ENCODE results near the gene LDLRAD4.

Gene LDLRAD4

DNA sequence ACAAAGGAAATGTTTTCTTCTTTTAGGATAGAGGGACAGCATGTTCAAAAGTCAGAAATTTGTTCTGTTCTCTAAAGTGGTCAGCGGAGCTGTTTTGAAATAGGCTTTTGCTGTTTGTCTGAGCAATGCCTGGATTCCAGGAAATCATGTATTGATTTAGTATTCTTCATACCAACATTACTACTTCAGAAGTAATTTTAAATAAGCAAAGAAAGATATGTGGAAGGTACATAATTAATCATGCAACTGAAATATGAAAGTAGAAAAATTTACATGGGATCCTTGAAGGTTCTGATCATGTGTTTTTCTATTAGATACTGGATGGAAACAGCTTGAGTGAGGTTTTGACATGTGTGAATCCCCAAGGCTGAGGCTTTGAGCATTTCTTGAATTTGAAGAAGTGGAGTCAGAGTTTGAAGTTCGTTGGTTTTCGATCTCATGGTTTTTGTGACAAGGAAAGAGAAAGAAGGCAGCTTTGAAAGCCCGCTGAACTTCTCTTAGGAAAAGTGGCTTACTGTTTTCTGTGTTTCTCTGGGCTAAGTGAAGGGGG, 220.0 kb downstream of the LDLRAD4 start:
- no peak for DNase-seq

DNA sequence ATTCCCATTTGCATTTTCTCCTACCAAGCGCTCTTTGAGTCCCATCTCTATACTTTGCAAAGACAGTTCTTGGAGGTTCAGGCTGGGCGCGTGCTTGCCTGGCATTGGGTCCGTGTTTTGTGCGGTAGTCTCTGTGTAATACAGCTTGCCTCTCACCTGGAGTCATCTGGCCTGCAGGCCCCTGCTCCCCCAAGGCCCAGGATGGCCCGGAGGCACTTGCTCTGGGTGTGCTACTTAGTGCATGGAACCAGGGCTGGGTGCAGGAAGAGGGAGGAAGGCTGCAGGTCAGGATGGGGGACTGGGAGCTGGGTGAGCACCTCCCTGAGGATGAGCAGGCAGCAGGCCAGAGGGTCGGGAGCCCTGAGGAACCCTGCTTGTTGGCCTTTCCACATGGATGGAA, 220.9 kb downstream of the LDLRAD4 start:
- DNase-seq = no peak

DNA sequence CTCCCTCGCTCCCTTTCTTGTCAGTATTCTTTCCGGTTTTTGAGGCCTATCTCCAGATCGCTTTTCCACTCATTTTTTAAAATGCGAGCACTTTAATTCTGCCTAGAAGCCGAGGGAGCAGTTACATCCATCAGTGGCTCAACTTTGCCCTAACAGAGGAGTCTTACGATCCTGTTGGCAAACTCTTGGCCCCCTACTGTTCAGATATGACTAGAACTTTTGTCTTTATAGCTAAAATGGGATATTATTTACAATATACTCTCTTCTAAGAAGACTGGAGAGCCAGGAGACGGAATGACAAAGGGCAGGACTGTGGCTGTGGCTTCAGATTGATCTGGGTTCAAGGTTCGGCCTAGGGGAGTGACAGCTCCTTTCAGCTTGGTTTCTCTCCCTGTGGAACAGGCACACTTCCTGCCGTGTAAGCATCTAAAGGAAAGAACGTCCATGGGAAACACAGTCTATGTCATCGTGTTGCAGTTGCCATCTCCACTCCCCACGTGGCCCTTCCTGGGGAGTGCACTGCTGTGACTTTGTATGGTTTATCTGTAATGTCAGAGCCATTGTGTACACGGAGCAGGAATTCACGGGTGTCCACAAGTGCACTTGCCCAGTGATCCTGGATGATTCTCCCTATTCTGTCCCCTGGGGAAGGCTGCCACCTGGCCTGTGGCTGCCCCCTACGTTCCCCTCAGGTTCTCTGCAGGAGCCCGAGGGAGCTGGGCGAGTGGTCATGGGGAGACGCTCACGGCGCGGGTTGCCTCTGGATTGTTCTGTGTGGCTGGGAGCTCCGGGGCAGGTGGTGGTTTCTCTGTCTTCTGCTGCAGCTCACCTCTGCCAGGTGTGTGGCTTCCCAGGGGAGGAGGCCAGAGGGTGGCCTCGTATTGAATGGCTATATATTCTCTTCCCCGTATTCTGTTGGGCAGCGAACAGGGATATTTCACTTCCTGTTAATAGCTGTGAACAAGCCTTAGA, 222.0 kb downstream of the LDLRAD4 start:
- peak; percentile 43 for DNase-seq

DNA sequence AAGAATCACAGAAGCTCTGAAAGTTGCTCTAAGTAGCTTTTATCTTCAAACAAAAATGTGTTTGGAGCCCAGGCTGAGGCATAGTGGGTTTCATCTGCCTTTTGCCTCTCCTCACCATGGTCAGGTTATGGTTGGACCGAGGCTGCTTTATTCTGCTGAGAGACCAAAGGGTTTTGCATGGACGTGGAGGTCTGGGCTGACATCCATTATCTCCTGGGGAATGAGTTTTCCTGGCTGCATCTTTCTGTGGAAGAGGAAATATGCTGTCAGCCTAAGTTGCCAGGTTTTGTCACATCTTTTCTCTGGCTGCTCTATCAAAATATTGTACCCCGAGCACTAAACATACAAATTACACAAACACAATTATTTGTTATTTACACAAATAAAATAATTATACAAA, 223.2 kb downstream of the LDLRAD4 start:
- no peak for DNase-seq

DNA sequence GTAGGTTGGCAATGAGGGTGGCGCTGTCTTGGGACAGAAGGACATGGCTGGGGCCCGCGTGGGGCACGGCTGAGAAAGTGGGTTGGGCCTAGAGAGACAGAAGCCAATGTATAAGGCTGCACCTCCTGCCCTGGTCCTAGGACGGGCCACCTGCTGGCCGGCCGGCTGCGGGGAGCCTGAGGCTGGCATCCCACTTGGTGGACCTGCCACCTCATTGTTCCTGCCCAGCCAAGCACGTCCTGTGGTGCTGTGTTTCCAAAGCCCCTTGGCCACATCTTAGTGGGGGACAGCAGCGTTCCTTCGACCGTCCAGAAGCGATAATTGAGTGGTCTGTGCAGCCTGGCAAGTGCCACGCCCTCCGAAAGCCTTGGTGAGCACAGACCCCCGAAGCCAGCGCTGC, 223.9 kb downstream of the LDLRAD4 start:
- DNase-seq = no peak

DNA sequence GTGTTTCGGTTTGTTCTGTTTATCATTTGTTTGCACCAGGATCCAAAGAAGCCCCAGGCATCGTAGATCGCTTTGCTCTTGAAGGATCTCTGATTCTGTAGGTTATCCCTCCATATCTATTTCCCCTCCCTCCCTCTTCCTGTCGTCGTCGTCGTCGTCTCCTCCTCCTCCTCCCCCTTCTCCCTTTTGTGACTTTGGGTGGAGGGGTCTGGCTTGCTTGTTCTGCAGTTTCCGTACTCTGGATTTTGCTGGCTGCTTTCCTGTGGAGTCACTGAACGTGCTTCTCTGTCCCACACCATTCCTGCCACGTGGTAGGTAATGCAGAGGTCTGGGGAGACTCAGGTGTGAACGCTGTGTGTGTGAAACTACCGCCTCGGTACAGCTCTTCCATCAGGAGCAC, 225.0 kb downstream of the LDLRAD4 start:
- DNase-seq = no peak

DNA sequence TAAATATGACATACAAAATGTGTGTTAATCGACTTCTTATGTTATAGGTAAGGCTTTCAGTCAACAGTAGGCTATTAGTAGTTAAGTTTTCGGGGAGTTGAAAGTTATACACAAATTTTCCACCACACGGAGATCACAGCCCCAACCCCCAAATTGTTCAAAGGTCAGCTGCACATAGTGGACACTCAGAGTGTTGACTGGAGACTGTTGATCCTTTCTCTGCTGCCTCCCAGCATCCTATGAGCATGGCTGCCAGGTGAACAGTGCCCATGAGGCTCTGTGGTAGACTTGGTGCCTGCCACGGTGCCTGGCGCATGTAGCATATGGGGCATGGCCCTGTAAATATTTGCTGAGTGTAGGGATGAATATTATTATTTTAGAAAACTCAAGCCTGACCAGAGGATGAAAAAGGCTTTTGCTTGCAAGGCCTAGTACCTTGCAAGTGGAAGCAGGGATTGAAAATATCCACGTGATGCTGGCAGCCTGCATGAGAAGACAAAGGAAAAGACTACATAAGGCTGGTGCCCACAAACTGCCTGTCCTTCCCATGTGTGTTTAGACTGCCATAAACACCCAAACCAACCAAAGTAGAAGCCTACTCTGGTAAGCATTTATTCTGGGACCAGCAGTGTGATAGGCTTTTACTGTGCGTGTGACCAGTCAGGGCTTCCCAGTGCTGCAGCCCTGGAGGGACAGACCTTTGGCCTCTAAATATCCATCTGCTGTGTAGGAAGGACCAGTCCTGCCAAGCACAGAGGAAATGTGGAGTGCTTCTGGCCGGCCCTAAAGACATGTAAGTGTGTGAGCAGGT, 226.1 kb downstream of the LDLRAD4 start:
- DNase-seq = no peak

DNA sequence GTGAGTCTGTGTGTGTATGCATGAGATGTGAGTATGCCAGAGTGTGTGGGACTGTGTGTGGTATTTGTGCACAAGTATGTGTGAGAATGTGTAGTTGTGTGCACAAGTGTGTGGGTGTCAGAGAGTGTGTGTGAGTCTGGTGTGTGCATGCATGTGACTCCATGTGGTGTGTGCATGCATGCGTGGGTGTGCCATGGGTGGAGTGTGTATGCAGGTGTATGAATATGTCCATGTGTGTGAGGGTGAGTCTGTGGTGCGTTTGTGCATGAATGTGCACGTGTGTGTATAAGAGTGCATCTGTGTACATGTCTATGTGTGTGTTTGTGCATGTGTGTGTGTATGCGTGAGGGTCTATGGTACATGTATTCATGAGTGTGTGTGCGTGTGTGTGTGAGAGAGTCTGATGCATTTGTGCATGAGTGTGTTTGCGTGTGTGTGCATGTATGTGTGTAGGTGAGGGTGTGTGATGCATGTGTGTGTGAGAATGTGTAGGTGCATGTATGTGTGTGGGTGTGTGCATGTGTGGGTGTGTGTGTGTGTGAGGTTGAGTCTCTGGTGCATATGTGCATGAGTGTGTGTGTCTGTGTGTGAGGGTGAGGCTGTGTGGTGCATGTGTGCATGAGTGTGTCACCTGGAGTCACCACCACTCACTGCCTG, 226.8 kb downstream of the LDLRAD4 start:
- no peak for DNase-seq

DNA sequence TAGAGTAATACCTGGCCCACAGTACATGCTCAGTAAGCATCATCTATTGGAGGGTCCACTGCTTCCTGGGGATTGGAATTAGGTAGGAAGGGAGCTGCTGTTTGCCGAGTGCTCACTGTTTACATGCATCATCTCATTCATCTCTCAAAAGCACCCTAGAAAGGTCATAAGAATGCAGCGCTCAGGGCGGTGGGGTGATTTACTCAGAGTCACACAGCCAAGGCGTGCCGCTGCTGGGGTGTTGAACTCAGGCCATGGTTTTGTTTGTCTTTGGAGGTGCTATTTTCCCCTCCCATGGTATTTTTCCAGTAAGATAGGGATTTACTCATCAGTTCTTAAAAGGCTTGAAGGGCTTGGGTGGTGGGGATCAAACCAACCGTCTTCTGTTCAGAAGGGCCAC, 227.5 kb downstream of the LDLRAD4 start:
- no peak for DNase-seq

DNA sequence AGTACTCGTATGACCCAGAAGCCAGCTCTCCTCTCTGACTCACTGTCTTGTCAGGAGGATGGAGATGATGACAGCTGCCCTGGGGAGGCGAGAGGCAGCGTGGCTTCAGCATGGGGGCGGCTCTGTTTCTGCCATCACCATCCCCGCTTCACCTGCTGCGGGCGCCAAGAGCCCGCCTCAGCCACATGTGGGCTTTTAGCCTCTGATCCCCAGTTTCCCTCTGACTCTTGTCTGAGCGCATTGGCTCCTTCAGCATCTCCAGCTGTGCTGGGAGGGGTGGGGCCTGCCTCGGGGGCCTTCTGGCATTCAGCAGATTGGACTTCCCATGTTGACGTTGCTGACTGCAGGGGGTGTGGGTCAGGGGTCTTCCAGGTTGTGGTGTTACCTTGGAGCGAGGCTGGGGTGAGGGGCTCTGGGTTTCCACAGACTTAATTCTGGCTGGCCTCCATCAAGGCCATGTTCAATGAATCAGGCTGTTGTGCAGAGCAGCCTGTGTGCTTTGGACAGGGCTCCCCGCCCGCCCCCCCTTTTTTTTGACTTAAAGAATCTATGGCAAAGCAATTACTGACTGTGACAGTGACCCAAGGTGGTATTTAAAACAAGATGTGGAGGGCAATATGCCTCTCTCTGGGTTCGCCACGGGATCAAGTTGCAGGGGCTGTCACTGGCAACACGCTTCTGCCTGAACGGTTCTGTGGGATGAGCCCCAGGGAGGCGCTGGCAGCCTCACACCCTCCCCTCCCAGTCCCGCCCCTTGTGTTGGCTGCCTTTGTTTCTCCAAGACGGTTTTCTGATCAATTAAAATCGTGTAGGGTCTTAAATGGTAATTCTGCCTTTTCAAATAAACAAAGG, 228.3 kb downstream of the LDLRAD4 start:
- no peak for DNase-seq

DNA sequence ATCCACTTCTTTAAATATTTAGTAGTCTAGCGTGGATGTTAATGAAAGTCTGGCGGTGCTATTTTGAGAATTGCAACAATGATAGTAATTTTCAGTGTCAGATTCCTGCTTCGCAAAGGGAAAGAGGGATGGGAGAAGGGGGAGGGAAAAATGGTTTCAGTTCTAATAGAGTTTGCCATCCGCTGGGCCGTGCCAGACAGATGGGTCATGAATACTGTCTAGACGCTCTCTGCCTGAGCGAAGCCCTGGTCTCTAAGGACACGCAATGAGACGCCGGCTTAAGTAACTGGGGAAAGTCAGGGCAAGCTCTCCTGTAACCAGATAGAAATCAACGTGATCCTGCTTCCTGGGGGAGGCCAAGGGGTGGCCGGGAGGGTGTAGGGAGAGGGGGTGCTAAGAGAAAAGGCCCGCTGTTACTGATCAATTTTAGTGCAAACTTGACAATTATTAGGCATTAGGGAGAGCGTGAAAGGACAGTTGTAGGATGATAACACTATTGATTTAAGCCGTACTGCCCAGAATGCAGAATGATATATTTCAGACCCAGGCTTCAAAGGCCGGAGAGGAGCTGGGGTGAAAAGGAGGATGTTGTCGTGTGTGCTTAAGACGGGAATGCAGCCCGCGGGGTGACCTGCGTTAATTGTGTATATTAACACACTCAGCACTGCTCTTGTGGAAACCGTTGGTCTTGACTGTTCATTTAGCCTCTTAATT, 229.2 kb downstream of the LDLRAD4 start:
- DNase-seq = no peak

DNA sequence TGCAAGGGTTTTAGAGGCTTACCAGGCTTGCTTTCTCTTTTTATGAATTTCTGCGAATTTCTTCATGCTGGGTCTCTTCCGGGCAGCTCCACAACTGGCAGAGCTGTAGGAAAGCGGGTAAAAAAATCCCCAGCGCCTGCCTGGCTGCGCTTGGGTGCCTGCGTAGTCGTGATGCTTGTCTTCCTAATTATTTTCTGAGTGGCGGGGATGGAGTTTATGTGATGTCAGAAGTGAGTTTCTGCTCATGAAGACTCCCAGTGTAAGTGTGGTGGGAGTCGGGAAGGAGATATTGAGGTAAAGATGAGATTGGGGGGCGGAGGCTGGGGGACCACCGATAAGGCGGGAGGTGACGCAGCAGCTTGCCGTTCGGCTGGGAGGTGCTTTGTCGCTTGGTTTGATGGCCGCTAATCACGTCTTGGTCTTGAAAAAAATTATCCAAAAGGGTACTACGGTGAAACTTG, 229.8 kb downstream of the LDLRAD4 start:
- DNase-seq = no peak

DNA sequence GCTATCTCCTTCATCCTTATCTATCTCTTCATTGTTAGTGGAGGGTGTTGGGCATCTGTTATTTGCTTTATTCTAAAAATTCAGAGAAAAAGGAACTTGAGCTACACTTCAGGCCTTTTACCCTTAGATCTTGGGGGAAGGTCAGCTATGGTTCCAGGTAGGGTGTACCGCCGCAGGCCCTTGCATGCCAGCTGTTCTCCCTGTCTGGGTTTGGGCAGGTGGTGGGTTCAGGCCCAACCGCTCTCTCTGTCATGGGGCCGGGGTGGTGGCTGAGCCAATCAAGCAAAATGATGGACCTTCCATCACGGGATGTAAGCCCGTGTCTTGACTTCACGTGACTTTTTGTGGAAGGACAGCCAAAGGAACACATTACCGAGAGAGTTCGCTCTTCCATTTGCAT, 231.1 kb downstream of the LDLRAD4 start:
- DNase-seq = no peak

DNA sequence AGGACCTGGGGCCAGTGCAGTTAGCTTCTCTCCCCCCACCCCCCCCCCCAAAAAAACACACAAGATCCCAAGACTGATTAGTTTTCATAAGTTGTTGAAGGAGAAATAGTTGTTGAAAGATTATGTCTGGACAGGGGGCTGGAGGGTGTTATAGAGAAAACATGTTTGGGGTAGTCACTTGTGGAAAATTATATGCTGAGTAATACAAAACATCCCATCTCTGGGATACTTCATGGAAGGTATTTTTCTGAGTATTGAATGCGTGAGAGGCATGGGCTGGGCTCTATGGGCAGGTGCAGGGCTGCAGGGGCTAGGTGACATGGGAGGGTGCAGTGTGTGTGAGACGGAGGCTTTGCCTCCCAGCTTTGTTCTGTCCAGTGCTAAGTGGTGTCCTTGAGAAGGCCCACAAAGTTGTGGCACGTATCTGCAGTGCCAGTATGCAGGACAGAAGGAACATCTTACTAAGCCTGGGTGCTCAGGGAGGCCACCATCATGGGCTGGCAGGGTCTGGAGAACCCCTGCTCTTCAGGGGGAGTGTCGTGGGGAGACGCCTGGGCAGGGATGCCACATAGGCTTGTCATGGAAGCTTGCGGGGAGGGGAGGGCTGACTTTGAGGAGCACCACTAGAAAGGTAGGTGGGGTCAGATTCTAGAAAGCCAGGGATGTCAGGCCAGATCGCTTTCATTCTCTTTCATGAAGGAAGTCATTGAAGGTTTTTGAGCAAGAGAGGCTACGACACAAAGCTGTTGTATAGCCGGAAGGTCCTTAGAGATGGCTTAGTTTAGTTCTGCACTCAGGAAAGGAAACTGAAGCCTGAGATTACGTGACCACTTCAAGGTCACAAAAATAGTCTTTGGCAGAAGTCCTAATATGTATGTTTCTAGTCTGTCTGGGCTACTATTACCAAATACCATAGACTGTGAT, 232.0 kb downstream of the LDLRAD4 start:
- no peak for DNase-seq

DNA sequence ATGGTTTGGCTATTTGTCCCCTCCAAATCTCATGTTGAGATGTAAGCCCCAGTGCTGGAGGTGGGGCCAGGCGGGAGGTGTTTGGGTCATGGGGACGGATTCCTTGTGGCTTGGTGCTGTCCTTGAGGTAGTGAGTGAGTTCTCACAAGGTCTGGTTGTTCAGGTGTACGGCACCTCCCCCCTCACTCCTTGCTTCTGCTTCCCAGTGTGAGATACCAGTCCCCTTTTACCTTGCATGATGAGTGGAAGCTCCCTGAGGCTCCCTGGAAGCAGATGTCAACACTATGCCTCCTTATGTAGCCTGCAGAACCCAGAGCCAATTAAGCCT, 232.6 kb downstream of the LDLRAD4 start:
- no peak for DNase-seq

DNA sequence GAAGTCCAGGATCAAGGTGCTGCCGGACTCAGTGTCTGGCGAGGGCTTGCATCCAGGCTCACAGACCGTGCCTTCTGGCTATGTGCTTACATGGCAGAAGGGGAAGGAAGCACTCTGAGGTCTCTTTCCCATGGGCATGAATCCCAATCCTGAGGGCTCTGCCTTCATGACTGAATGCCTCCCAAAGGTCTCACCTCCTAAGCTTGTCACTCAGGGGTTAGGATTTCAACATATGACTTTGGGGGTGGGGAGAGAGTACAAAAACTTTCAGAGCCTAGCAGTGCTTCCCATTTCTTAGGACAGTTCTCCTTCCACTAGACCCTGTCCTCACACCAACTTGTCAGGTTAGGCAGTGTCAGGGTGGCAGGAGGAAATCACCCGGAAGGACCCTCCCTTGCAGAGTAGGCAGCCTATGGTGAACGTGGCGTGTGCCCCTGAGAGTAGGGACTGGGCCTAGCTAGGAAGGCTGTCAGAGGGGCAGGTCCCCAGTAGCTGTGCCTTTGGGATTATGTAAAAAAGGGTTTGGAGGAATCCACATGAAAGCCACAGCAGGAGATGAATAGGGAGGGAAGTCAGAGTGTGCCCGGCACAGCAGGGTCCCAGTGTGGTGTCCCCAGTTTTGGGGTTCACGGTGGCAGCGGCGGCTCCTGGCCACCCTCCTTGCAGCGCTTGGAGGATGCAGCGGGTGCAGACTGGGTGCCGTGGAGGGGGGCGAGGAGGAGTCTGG, 233.3 kb downstream of the LDLRAD4 start:
- no peak for DNase-seq

DNA sequence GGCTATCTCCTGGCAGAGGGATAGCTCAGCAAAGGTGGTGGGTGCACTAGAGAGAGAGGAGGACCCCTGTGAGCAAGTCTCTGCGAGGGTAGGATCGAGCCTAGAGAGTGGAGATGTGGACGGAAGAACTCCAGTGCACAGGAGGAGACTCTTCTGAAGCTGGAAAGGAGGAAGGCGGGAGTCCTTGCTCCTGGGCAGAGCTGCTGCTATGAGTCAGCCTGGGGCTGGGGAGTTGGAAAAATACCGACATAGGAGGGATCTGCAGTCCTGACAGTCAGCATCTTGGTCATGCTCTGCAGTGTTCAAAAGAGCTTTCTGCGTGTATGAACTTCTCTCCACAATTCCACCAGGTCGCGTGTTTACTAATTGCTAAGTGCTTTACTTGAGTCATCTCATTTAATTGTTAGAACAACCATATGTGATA, 233.8 kb downstream of the LDLRAD4 start:
- no peak for DNase-seq

DNA sequence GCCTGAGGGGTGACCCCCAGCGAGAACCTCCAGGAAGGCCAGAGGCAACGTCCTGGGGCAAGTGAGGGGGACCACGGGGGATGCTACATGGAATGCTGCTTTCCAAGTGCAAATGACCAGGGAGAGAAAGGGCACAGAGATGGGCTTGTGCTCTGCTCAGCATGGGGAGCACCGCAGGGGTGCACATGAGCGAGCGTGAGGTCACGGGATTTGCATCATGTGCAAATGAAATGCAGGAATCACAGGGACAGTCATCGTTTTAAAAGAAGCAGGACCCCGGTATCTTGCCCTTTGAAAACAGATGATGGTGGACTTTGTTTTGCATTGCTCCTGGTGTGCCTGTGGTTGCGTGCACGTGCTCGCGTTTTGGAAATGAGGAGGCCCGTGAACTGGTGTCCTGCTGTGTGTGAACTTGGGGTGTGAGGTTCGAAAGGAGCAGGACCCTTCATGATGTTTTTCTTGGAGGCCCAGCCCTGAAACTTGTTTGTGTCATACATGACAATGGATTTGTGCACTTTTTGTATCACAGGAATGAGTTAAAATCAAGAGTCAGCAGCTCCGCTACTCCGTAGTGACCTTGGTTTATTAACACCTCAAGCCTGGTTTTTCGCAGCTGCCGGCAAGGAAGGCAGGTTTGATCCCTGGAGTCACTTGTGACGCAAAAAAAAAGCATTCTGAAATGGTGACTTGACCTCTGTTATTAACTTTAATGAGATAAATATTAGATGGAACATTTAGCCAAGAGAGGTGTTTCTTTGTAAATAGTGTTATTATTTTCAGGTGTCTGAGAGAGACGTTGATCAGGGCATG, 234.5 kb downstream of the LDLRAD4 start:
- DNase-seq = no peak

DNA sequence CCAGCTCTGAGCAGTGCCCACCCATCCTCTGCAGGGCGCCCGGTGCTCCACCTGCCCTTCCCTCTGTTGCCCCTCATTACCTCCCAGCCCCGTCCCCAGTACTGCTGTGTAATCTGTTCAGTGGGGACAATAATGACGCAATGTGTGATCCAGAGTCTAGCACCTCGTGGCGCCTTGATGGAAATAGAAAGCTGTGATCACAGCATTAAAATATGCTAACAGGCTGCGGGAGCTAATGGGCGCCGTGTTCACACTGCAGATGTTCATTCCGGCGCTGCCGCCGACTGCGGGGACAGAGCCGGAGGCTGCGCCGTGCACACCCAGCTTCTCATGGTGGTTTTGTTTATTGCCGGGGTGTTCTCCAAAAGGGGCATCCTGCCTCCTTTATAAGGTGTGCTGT, 235.2 kb downstream of the LDLRAD4 start:
- DNase-seq = no peak

Measured in NCI-H510A treated with DMSO at 0.1 percent for 48 hours (cell line).